HG02763 (cell line): ENCODE measurements around the gene NEGR1.

ENCODE experiments used
- ATAC-seq: cut with Tn5 transposase; IDR thresholded peaks from one replicate; pipeline ENCODE4 v1.9.1; 2021; ENCODE audit warnings: mild to moderate bottlenecking, moderate library complexity; ENCODE audit not compliant: unreplicated experiment

NEGR1 gene

GRCh38 chr1:72051538-72051937 is 230.8 kb downstream of the NEGR1 start:
- ATAC-seq: no peak

GRCh38 chr1:72050551-72050950 is 231.8 kb downstream of the NEGR1 start:
- no peak for ATAC-seq

DNA sequence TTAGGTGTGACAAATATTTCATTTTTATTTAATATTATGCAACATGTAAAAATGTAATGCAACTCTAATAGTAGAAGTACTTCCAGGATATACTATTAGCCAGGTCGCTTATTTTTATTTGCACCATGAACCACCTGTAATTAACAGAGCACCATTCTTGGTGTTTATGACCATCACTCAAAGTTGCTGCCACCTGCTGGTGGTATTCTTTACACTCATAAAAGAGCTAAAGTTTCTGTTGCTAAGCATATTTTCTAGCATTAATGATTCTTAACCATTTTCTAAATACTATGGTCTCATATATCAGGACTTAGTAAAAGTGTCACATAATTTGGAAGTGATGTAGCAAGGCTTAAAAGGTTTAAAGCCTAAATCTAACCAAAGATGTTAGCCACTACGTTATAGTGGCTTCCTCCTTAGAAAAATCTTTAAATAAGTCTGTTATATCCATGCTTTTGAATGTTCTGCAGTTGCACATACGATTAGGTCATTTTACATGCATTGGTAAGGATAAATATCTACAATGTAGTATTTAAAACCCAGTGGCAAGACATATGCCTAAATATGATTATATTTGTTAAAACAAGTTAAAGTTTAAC is 244.5 kb downstream of the NEGR1 start:
- ATAC-seq: no peak

- ATAC-seq: no peak
These were observed 247.5 kb downstream of the NEGR1 start for GRCh38 chr1:72034827-72035226.

DNA sequence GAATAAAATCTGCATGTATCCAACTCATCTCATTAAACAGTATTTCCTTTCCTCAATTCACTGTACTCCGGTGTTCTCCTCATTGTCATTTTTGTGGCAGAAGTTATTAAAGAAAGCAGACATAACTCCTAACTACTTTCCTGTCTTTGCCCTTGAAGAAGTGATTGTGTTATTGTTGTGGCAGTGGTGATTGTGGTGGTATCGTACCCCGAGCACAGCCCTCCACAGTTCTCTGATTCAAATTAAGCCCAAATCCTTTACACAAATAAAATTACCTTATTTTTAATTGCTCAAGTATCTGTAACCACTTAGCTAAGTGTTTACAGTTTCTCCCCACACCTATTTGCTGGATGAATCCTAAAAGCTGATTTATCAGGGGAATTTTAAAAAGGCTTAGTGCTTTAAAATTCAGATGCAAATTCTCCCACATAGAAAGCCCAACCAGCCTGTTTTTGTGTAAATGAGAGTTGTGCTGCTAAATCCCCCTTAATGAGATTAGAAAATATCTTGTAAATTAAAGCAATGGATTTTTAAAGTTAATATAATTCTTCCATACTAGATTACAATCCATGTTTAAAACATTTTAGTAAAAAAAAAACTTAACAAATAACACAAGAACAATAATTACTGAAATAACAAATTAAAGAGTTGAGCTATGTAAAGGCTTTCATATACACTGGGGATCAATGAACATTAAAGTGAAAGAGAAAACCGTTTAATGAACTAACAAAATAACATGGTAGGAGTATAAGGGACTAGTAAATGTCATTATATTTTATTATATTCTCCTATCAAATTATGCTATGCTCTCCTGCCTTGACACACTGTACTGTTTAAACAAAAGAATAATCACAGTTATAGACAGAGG is 259.0 kb downstream of the NEGR1 start:
- ATAC-seq: no peak

- ATAC-seq: no peak
These were observed 263.8 kb downstream of the NEGR1 start for GRCh38 chr1:72018562-72018961.

DNA sequence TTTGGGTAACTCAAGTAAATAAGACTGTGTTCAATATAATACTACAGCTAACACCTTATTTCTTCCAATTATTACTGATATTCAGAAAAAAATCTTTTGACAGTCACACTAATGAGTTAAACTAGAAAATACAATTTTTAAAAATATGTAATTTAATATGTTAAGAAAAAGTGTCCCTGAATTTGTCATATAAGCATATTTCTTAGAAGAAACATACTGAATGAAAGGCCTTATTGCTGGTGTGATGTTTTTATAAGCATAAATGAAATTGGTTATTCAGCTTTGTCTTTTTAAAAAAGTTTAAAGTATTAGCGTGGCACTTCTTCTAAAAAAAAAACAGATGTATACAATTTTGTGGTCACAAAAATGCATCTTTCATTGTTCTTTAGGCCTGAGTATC is 267.3 kb downstream of the NEGR1 start:
- ATAC-seq: no peak

DNA sequence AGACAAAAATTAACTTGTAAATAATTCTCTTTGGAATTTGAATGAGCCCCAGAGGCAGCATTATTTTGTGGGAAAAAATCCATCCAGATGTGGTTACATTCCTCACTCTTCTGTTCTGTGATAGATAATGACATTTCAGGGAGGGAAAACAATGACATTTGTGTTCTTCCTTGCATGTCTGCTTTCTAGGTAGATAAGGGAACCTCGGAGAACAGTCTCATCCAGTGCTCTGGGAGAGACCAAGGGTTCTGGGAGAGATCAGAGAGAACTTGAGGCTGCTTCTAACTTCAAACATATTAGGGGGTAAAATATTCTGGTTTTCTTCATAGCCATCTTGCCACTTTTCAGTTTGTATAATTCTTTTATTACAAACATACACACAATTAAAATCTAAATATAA is 269.2 kb downstream of the NEGR1 start:
- no peak for ATAC-seq

GRCh38 chr1:72011721-72012120 is 270.6 kb downstream of the NEGR1 start:
- no peak for ATAC-seq

- no peak for ATAC-seq
These were observed 272.3 kb downstream of the NEGR1 start for GRCh38 chr1:72010094-72010431.

DNA sequence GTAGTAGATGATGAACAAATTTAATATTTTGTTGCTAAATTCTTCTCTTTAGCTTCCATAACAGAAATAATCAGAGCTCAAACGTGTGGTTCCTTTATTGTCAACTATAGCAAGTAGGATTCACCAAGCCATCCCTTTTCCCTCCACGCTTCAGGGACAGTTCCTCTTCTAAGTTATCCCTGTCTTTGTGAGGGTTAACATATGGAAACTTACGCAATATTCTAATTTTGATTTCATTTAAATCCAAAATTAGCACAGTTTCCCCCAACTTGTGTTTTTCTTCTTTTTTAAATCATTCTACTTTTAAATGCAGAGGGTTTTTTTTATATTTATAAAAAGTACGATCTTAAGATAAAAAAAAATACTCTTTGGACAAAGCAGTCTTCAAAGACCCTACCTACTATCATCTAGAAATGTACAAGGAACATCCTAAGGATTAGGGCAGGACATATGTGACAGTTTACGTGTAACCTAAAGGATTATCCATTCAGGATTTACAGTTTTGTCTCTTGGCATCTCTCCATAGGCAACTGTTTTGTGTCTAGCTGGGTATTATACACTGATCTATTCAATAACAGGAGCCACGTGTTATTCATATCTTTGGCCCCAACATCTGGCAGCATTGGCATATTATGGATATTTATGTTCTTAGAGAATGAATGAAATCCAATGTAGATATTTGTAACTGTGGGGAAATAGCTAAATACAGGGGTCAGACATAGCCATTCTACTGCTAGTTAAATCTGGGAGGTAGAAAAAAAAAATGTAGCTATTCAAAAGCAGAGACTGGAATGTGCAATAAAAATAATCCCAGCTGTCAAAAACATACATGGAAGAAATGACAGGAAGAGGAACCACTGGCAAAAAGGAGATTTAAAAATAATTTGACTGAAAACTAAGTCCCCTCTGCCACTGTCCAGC is 272.9 kb downstream of the NEGR1 start:
- ATAC-seq: no peak

DNA sequence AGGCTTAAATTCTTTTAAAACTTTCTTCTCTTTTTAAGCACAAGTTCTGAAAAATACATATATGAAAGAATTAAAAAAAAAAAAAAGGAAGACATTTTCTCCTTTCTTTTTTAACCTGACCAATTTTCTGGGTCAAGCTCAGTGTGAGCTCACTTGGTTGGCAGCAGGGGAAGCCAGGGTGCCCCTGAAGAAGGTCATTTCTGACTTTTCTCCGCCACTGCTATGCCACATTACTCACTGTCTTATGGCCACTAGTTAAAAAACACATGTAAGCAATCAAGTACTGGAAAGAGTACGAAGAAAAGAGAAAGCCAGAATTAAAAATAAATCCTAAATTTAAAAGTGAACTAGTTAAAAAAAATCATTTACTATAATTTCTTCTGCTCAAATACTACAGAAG is 275.0 kb downstream of the NEGR1 start:
- ATAC-seq: no peak

DNA sequence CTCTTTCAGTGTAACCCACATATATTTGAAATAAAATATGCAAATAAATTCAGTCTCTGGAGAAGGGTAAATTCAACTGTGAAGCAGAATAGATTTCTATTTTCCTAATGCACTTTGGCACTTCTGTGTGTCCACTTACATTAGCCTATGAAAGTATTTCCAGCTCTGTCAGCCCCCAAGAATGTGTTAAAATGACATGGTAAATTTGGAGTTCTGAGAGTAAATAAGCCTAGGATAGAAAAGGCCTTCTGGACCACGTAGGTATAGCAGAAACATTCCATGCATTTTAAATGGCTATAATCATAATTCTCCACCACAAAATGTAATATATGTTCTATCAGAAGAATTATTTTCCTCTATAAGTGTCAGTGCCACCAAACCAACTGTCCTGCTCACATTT is 276.2 kb downstream of the NEGR1 start:
- no peak for ATAC-seq

GRCh38 chr1:72003092-72003491 is 279.2 kb downstream of the NEGR1 start:
- ATAC-seq: no peak

GRCh38 chr1:72000809-72001208 is 281.5 kb downstream of the NEGR1 start:
- ATAC-seq: no peak

DNA sequence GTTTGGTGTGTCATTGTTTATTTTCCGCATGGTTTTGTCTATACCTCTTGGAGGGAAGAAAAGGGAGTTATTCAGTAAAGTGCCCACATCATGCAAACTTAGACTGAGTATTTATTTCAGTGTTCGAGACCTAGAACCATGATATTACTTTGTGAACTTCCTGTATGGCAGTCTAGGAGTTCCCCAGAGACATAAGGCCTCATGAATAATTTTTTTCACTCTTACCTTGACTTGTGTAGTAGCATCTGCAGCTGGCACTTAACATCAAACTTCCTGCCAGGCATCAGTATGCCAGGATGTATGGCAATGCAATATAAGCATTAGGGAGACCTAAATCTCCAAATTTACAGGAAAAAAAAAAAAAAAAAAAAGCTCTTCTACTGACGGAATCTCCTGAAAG is 287.7 kb downstream of the NEGR1 start:
- ATAC-seq: no peak

DNA sequence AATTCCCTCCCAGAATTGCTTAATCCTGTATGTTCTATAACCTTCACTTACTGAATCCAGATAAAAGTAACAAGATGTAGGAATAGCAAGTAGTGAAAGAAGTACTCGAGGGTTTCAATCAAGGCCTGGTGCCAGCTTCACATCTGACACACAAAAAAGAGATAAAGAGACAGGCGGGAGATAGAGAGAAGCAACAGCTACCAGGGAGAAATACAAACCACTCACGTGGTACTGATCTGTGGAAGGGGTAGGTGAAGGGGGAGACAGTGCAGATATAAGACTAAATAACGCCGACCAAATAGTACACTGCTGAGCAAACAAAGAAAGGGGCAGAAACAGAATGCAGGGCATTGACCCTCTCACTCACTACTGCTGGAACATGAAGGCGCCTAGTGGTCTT is 295.2 kb downstream of the NEGR1 start:
- no peak for ATAC-seq

DNA sequence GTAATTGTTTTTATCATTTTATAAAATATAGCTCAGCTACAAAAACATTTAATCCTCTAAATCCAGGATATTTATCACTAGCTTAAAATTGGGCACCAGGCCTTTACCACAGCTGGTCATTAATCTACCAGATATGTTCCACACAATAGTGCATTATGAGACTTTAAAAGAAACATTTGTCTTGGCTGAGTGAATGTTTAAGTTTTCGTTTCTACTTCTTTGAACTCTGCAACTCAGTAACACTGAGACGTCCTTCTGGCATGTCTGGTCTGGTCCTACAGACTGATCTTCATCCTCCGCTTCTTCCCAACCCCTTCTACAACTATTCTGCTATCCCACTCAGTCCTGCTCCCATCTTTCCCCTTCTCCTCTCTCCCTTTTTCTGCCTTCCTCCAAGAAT is 296.2 kb downstream of the NEGR1 start:
- ATAC-seq: no peak

- ATAC-seq: no peak
These were observed 301.8 kb downstream of the NEGR1 start for GRCh38 chr1:71980556-71980955.

DNA sequence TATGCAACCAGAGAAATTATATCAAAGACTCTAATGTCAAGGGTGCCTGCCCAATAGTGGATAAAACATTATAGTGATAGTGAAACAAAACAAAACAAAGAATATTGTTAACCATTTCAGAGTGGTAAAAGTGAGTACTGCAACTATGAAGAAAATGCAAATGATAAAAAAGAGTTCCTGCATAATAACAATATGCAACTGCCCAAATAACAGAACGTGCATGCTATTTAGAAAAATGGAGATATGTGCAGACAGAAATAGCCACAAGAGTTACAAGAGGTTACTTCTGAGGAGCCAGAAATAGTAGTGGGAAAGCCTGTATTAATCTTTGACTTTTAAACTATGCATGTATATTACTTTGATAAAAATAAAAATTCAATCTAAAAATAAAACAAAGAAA is 302.5 kb downstream of the NEGR1 start:
- no peak for ATAC-seq

DNA sequence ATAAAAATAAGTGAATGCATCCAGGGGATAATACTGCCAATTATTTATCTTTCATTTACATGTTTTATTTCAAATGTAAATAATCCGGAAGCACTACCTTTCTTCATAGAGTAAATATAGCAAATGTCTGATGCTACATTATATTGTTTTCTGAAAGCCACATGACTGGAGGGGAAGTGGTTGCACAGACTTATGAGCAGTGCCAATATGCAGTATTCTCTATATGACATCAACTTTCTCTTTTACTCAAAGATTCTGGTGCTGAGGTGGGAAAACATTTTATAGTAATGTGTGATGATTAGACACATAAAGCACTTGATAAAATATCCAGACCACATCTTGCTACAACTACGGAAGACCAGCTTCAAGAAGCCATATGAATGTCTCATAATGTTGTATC is 314.7 kb downstream of the NEGR1 start:
- ATAC-seq: no peak

DNA sequence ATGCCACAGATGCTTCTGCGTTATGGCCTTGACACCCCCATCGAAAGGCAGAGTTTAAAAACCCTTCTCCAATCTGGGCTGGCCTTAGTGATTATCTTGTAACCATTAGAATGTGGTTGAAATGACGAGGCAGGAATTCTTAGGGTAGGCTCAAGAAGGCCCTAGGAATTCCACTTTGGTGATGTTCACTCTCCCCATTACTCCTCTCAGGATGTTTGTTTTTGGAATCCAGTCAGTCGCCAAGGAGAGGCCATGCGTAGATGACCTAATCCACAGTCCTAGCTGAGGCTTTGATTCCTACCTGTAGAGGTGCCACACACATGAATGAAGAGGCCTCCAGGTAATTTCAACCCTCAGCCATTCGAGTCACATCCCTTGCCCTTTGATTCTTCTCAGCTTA is 318.2 kb downstream of the NEGR1 start:
- no peak for ATAC-seq
